ENCODE data around the gene ACTRT3.
"Not testable (repeated sequence)": the region's sequence is repeated elsewhere in the genome, so short reads cannot be mapped to it uniquely, and the experiment has no call there.

Gene ACTRT3

DNA sequence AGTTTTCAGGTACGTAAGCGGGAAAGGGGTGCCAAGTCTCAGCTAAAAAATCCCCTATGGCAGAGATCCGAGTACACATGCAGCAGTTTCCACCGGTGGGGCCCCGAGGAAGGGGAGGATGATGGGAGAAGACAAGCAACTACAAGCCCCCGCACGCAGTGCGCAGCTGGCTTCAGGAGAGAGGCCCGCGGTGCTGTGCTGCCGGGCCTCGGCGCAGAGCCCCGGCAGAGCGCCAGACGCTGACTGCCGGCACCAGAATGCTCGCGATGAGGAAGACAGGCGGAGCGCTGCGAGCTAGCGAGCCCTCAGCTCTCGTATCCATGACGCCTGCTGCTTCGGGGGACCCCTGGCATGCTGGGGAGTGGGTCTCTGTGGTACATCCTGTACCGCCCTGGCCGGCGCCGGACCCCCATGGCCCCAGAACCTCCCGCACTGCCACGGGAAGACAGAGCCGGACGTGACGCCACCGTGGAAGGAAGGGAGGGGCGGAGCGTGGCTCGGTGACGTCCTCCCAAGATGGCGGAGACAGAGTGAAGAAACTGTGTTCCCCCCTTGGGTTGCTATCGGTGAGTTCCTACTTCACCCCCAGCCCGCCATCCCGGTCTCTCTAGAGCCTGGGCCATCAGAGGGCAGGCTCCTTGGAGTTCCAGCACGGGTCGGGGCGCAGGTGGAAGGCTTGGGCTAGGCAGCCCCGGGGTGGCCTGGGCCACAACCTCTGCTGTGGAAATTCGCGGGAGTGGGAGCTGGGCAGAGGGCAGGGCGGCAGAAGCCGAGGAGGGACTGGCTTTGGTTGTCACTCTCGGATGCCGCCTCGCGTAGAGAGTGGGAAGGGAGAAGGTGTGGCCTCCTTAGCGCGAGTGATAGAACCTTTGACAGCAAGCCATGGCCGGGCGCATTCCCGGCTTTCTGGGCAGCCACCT lies 3.8 kb upstream of the ACTRT3 start, which contains the start of gene MYNN:
Gene MYNN (plus strand): TSS at position 500 of the 920 bp plus-strand sequence. CDS start 900 bp downstream, outside the sequence.
- peak; percentile 86 to 88 for DNase-seq (ENCODE audit: low read depth in 2 of 2)

GRCh38 chr3:169772305-169772896 lies 3.0 kb upstream of the ACTRT3 start:
- peak in 1 of 2 donors; percentile 49 for DNase-seq (ENCODE audit: low read depth in 2 of 2)

DNA sequence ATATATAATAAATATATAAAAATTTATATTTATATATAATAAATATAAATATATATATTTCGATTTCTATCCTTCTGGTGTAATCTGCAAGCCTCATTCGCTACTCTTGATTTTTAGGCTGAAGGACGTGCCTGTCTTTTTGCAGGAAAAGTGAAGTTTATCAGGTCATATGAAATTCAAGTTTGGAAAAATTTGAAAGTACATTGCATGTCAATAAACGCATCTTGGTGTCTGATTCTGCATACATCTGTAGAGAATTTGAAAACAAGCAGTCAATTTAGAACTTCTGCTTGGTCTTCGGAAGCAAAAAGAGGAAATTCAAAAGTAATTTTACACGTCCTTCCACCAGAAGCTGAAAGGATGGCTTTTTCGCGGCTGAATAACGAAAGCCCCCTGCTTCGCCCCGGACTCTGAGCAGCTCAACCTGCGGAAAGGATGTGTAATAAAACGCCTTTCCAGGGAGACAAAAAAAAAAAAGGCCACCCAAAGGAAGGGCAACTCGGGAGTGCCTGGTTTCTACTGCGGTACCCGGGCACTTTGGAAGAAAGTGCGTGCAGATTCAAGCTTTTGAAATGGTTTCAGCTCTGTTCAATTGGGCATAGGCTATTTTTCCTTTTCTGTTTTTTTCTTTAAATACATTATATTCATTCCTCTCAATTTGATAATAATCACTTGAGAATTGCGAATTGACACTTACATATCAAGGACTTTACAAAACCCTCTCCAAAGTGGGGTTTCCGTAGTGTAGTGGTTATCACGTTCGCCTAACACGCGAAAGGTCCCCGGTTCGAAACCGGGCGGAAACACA lies 2.3 kb upstream of the ACTRT3 start:
- DNase-seq (ENCODE audit: low read depth in 2 of 2) = no peak

DNA sequence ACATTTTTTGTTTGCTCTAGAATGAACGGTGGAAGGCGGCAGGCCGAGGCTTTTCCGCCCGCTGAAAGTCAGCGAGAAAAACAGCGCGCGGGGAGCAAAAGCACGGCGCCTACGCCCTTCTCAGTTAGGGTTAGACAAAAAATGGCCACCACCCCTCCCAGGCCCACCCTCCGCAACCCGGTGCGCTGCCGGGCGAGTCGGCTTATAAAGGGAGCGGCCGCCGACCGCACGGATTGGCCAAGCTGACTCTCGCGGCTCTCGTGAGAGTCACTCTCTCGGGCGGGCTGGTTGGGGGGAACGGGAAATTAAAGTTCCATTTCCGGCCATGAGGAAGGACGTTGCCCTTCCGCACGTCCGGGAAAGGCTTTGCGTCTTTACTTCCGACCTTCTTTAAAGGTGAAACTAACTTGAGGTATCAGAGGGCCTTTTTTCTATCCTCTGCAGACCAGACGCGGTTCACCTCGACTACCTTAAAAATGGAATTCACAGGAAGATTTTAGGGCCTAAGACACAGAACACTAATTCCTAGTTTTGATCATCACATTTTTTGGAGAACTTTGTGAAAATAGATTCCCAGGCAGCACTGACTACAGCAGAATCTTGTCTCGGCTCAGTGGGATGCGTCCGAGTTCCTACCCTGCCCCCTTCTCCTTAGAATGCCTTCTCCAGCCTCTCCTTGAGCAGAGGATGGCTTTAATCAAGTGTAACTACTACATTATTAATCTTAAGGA lies 4.3 kb downstream of the ACTRT3 start, which contains the start of gene TERC:
Gene TERC (minus strand): TSS at position 179 of the 731 bp plus-strand sequence.
- peak; percentile 84 to 88 for DNase-seq (ENCODE audit: low read depth in 2 of 2)

GRCh38 chr3:169764312-169764881 lies 5.0 kb downstream of the ACTRT3 start:
- DNase-seq (ENCODE audit: low read depth in 2 of 2) = peak in 1 of 2 donors; percentile 44

DNA sequence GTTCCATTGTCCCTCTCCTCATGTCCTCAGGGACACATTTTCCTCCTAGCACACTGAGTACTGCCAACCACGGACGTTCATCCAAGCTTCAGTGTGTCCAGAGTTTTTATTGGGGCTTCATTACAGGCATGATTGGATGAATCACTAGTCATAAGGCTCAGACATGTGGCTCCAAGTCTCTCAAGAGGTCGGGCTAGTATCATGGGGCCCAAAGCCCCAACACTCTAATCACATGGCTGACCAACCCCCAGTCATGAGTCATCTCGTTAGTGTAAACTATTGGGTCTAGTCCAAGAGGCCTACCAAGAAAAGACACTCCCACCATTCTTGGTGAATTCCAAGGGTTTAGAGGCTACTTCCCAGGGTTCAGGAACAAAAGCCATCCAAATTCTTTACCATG lies 8.9 kb downstream of the ACTRT3 start:
- no peak for DNase-seq (ENCODE audit: low read depth in 2 of 2)

- no peak for DNase-seq (ENCODE audit: low read depth in 2 of 2)
Measured at GRCh38 chr3:169759256-169759655, 10.1 kb downstream of the ACTRT3 start.

DNA sequence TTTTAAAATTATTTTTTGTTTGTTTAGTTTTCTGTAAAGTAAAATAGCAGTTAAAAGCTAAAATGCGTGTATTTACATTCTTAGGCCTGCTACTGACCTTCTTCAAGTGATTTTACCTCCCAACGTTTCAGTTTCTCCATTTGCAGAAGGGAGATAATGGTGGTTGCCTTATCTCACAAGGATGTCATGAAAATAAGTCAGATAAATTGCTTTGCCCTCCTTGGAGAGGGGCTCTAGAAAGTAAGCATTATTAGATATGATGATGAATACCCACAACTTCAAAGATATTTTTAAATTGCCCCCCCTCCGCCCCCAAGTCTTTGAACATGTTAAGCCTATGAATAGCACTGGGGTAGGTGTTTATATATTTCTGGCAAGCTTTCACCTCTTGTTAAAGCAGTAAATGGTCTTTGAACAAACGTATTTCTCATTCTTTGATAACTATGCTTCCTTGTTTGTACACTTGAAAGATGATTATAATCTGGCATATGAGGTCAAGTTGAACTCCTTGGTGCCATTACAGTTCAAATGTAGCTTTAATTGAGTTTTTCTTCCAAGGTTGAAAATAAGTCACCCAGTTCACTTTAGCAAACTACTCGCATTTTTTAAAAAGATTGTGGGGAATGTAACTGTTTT lies 10.9 kb downstream of the ACTRT3 start:
- no peak for DNase-seq (ENCODE audit: low read depth in 2 of 2)

GRCh38 chr3:169755488-169755887 lies 13.9 kb downstream of the ACTRT3 start:
- DNase-seq (ENCODE audit: low read depth in 2 of 2) = no peak

GRCh38 chr3:169754711-169755110 lies 14.7 kb downstream of the ACTRT3 start:
- no peak for DNase-seq (ENCODE audit: low read depth in 2 of 2)

- DNase-seq (ENCODE audit: low read depth in 2 of 2) = no peak
Measured at GRCh38 chr3:169751875-169752274, 17.5 kb downstream of the ACTRT3 start.

- DNase-seq (ENCODE audit: low read depth in 2 of 2) = no peak
Measured at GRCh38 chr3:169750665-169751064, 18.7 kb downstream of the ACTRT3 start.

DNA sequence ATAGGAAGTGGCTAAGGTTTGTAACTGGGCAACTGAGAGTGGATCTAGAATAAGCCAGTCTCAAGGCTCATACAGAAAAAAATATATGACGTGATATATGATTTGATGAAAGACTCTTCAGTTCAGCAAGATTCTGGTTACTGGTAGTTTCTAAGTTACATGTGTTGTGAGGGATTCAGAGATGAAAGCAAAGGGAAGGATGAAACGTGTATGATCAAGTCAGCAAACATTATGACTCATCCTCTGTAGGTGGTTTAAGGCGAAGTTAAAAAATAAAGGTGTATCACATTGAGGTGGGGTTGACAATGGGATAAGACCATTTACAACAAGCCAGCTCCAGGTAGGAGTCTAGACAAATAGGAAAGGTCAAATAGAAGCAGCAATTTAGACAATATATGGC lies 20.7 kb downstream of the ACTRT3 start:
- no peak for DNase-seq (ENCODE audit: low read depth in 2 of 2)

DNA sequence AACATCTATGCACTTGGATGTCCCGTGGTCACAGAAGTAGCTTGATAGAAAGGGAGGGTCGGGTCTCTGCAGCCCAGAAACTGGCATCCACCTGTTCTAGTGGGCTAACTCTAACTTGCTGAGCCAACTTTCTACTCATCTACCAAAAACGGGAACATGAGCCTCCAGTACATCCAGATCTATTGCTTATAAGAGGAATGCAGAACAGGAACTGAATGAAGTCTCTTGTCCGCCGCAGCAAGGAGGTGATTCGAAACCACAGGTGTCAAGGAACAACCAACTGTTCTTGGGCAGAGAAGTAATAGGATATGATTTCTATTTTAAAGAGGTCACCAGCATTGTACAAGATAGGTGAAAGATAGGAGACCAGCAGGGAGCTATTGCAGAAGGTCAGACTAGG lies 22.4 kb downstream of the ACTRT3 start:
- DNase-seq (ENCODE audit: low read depth in 2 of 2) = no peak

DNA sequence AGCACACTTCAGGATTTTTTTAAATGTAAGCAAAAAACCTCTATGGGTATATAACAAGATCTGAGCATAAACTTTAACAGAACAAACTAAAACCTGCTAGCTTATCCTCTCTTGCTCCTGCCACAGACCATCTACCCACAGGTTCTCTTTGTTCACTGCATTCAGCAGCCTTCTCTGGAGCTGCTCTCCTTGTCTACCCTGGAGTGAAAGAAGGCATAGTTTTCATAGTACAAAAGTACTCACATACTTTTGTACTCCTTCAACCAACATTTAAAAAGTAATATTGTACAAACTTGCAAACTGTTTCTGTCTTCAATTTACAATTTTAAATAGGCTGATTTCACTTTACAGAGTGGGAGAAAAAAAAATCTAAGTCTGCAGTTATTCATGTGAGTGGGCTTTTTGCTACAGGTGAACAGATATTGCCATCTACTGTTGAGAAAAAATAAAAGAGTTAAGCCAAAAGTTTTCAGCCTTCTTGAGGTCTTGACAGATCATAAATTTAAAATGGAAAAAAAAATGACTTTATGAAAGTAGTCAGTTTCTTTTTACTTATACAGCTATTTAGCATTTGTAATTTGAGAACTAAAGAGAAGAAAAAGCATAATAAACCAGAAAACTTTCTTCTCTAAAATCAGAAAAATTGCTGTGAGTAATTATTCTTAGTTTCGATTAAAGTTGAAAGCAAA lies 24.9 kb downstream of the ACTRT3 start:
- DNase-seq (ENCODE audit: low read depth in 2 of 2) = no peak

DNA sequence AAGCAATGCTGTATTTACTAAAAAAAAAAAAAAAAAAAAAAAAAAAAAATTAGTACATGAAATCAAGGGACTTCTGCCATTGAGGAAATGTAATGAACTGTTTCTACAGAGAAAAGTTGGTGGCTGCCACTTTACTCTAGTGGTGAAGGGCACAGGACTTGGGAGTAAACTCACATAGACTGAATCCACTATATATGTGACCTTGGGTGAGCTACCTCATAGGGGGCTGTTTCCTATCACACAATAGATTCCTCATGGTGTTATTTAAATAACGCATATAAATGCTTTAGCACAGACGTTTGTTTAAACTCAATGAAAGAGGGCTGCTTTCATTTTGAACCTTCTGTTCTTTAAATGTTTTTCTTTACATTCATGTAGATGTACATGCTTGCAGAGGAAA lies 30.3 kb downstream of the ACTRT3 start:
- no peak for DNase-seq (ENCODE audit: low read depth in 2 of 2)

DNA sequence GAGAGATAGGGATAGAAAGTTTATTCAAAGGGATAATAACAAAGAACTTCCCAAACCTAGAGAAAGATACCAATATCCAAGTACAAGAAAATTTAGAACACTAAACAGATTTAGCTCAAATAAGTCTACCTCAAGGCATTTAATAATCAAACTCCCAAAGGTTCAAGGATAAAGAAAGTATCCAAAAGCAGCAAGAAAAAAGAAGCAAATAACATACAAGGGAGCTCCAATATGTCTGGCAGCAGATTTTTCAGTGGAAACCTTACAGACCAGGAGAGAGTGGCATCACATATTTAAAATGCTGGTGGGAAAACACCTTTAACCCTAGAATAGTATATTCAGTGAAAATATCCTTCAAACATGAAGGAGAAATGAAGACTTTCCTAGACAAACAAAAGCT lies 37.5 kb downstream of the ACTRT3 start:
- DNase-seq (ENCODE audit: low read depth in 2 of 2) = not testable (repeated sequence)

- DNase-seq (ENCODE audit: low read depth in 2 of 2) = no peak
Measured at GRCh38 chr3:169722724-169723123, 46.6 kb downstream of the ACTRT3 start.

- not testable (repeated sequence) for DNase-seq (ENCODE audit: low read depth in 2 of 2)
Measured at GRCh38 chr3:169718415-169718814, 50.9 kb downstream of the ACTRT3 start.
